ENCODE data around the gene NGEF. TPM values are rescaled to one million over a fixed set of nuclear protein-coding genes. Genes with fewer than 3 reads are reported as not detected.

The NGEF gene
- total RNA-seq, 6 experiments from 2014 or later = 16.4 to 20.9 (median 20.2) TPM

GRCh38 chr2:233060501-233060979, 47.5 kb upstream of the NGEF start:
- peak in 1 of 3 donors; percentile 48 for DNase-seq
- peak overlapping the region; percentile 39 to 49 (median 41) for H3K4me3 ChIP-seq
- H3K27me3 ChIP-seq = no peaks in the 10 kb centered on the region
- ATAC-seq = peak; percentile 2 to 16 (median 5)
- intact Hi-C loops (cut with DNase I) = no loop called here
- H3K36me3 ChIP-seq = no peaks in the 10 kb centered on the region
- TF ChIP-seq CTCF (IDR thresholded peaks at IDR 0.05) = no peak
- TF ChIP-seq POLR2A (IDR thresholded peaks at IDR 0.05) = no peak
- H3K4me1 ChIP-seq = no peaks in the 10 kb centered on the region
- H3K27ac ChIP-seq = peak overlapping the region; percentile 50 to 90 (median 74)
- 18% methylated on average over 9 of the region's 13 CpGs for WGBS (ENCODE audit: insufficient coverage, low coverage, low lambda C conversion rate, missing lambda C conversion rate)
- H3K9me3 ChIP-seq = no peaks in the 10 kb centered on the region

- no peaks in the 10 kb centered on the region for H3K4me1 ChIP-seq
- H3K4me3 ChIP-seq = peak within 1 kb of the TSS; percentile 39 to 49 (median 41)
- H3K9me3 ChIP-seq = no peaks in the 10 kb centered on the region
- intact Hi-C loops (cut with DNase I) = no loop called here
- TF ChIP-seq POLR2A (IDR thresholded peaks at IDR 0.05) (peak; percentile 47), CTCF (IDR thresholded peaks at IDR 0.05) (no peak)
- DNase-seq (peak; percentile 61 to 72 (median 66)), ATAC-seq (peak; percentile 58 to 69 (median 66))
- H3K36me3 ChIP-seq = no peaks in the 10 kb centered on the region
- peak within 1 kb of the TSS; percentile 50 to 90 (median 74) for H3K27ac ChIP-seq
- no peaks in the 10 kb centered on the region for H3K27me3 ChIP-seq
- WGBS (ENCODE audit: insufficient coverage, low coverage, low lambda C conversion rate, missing lambda C conversion rate) = 24% methylated on average over 12 of the region's 26 CpGs
Measured at GRCh38 chr2:233059797-233060500, 46.9 kb upstream of the NGEF start, which contains the start of gene INPP5D. Gene INPP5D (plus strand): TSS chr2:233060342. CDS start chr2:233060479, 137 bp downstream.

GRCh38 chr2:233059547-233059796, 46.4 kb upstream of the NGEF start:
- TF ChIP-seq CTCF (IDR thresholded peaks at IDR 0.05) (no peak), POLR2A (IDR thresholded peaks at IDR 0.05) (no peak)
- DNase-seq (no peak), ATAC-seq (no peak)
- WGBS (ENCODE audit: insufficient coverage, low coverage, low lambda C conversion rate, missing lambda C conversion rate) = no CpG with 5 or more reads among the region's 7 CpGs
- intact Hi-C loops (cut with DNase I) = no loop called here
- Histone ChIP-seq H3K27me3 (no peaks in the 10 kb centered on the region), H3K9me3 (no peaks in the 10 kb centered on the region), H3K27ac (peak overlapping the region; percentile 50 to 90 (median 74)), H3K36me3 (no peaks in the 10 kb centered on the region), H3K4me3 (no peak overlapping the region), H3K4me1 (no peaks in the 10 kb centered on the region)

GRCh38 chr2:233058717-233059546, 45.9 kb upstream of the NGEF start:
- H3K4me1 ChIP-seq = no peaks in the 10 kb centered on the region
- 100% methylated on average over 2 of the region's 24 CpGs for WGBS (ENCODE audit: insufficient coverage, low coverage, low lambda C conversion rate, missing lambda C conversion rate)
- ATAC-seq = no peak
- no peaks in the 10 kb centered on the region for H3K36me3 ChIP-seq
- TF ChIP-seq POLR2A (IDR thresholded peaks at IDR 0.05) (no peak), CTCF (IDR thresholded peaks at IDR 0.05) (no peak)
- H3K27me3 ChIP-seq = no peaks in the 10 kb centered on the region
- DNase-seq = peak in 2 of 3 donors; percentile 46 to 54
- H3K27ac ChIP-seq = peak overlapping the region in 2 of 3 donors; percentile 74 to 90
- intact Hi-C loops (cut with DNase I) = no loop called here
- no peaks in the 10 kb centered on the region for H3K9me3 ChIP-seq
- H3K4me3 ChIP-seq = no peak overlapping the region
